Breast epithelium (tissue), 3 donors: ENCODE results near the gene APOA4.

ENCODE experiments used
- POLR2A ChIP-seq: fragments of 450-650 bp; IDR thresholded peaks from one replicate; pipeline ENCODE4 v1.6.1; 2016; ENCODE audit warnings: antibody characterized with exemption, mild to moderate bottlenecking, moderate library complexity
- POLR2AphosphoS5 ChIP-seq, 3 donors: sonication (generic); formaldehyde crosslinking; IDR thresholded peaks; one replicate each; pipeline ENCODE4 v1.6.1; 2017; ENCODE audit warnings: antibody characterized with exemption in 3 of 3

- TF ChIP-seq POLR2AphosphoS5 (IDR thresholded peaks at IDR 0.05) = no peak
- TF ChIP-seq POLR2A = no peak
These were observed 37.2 kb upstream of the APOA4 start for GRCh38 chr11:116860303-116860702.
